Glutamatergic neuron (in vitro differentiated cells): ENCODE measurements around the gene TMPRSS6. TPM values are rescaled to one million over a fixed set of nuclear protein-coding genes. Genes with fewer than 3 reads are reported as not detected.

Experiments
- DNase-seq: peaks from one replicate; pipeline ENCODE4 v3.0.0; 2022
- H3K27ac Mint-ChIP-seq: one replicate; pipeline ENCODE4 v1.8.0; 2020; ENCODE audit warnings: mild to moderate bottlenecking, mixed read lengths, inconsistent platforms; ENCODE audit not compliant: unreplicated experiment
- H3K27me3 Mint-ChIP-seq: one replicate; pipeline ENCODE4 v1.8.0; 2020; ENCODE audit warnings: mild to moderate bottlenecking, moderate library complexity, mixed read lengths, inconsistent platforms; ENCODE audit not compliant: unreplicated experiment
- H3K36me3 Mint-ChIP-seq: one replicate; pipeline ENCODE4 v1.8.0; 2020; ENCODE audit warnings: mild to moderate bottlenecking, mixed read lengths, inconsistent platforms; ENCODE audit not compliant: unreplicated experiment
- H3K4me1 Mint-ChIP-seq: one replicate; pipeline ENCODE4 v1.8.0; 2020; ENCODE audit warnings: mild to moderate bottlenecking, low read depth, mixed read lengths, inconsistent platforms; ENCODE audit not compliant: unreplicated experiment
- H3K4me3 Mint-ChIP-seq: one replicate; pipeline ENCODE4 v1.8.0; 2020; ENCODE audit warnings: mild to moderate bottlenecking, mixed read lengths, inconsistent platforms; ENCODE audit not compliant: unreplicated experiment
- H3K9me3 Mint-ChIP-seq: one replicate; pipeline ENCODE4 v1.8.0; 2020; ENCODE audit warnings: mild to moderate bottlenecking, moderate library complexity, mixed read lengths, inconsistent platforms; ENCODE audit not compliant: unreplicated experiment
- total RNA-seq: library from RNA; stranded (reverse); fragmentation: NEBNext Ultra II Directional; extraction: Animal tissue kit (Norgen Biotek cat#: 25700); gene quantifications from one replicate; pipeline ENCODE4 v1.2.1, GENCODE V29; 2021; ENCODE audit not compliant: unreplicated experiment
- TF ChIP-seq, protein P1 (sequence below): fragments of 200-600 bp; sonication (generic); IDR thresholded peaks from one replicate; pipeline ENCODE4 v1.5.0; 2021; ENCODE audit not compliant: partially characterized antibody, unreplicated experiment

Gene TMPRSS6
- total RNA-seq, 1 donor from 2014 or later, result 0.12 TPM

GRCh38 chr22:37032134-37032534 lies 77.4 kb downstream of the TMPRSS6 start:
- no peak for DNase-seq
- Mint-ChIP-seq H3K9me3 (peaks cover 2% of the 10 kb centered on the region), H3K36me3 (no peaks in the 10 kb centered on the region), H3K4me3 (no peak overlapping the region), H3K4me1 (no peaks in the 10 kb centered on the region), H3K27me3 (peaks cover 2% of the 10 kb centered on the region), H3K27ac (no peak overlapping the region)
- TF ChIP-seq, protein P1, sequence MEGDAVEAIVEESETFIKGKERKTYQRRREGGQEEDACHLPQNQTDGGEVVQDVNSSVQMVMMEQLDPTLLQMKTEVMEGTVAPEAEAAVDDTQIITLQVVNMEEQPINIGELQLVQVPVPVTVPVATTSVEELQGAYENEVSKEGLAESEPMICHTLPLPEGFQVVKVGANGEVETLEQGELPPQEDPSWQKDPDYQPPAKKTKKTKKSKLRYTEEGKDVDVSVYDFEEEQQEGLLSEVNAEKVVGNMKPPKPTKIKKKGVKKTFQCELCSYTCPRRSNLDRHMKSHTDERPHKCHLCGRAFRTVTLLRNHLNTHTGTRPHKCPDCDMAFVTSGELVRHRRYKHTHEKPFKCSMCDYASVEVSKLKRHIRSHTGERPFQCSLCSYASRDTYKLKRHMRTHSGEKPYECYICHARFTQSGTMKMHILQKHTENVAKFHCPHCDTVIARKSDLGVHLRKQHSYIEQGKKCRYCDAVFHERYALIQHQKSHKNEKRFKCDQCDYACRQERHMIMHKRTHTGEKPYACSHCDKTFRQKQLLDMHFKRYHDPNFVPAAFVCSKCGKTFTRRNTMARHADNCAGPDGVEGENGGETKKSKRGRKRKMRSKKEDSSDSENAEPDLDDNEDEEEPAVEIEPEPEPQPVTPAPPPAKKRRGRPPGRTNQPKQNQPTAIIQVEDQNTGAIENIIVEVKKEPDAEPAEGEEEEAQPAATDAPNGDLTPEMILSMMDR, result no peak

DNA sequence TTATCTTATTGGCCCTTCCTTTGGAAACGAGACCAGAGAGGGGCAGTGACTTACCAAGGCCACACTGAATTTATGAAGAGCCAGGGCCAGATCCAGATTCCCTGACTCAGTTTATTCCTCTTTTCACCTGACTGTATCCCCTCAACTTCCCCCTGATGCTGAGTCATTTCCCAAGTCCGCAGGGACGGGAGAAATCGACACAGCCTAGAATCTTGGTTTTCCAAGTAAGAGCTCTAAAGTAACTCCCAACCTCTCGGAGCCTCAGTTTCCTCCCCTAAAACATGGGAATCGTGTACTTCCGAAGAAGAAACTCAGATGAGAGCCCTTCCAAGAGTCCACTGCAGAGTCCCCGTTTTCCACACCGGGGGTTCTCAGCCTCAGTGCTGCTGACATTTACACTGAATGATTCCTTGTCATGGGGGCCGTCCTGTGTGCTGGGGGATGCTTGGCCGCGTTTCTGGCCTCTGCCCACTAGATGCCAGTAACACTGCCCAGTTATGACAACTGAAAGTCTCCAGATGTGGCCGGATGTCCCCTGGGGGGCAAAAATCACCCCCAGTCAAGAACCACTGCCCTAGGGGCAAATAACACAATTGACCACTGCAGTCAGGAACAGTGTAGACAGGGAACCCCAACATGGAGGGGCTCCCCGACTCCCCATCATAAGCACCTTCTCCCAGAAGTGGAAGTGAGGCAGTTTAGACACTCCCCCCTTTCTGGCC lies 78.8 kb downstream of the TMPRSS6 start:
- Mint-ChIP-seq H3K4me1 (no peaks in the 10 kb centered on the region), H3K27ac (no peak overlapping the region), H3K4me3 (no peak overlapping the region), H3K27me3 (peaks cover 2% of the 10 kb centered on the region), H3K9me3 (peaks cover 4% of the 10 kb centered on the region), H3K36me3 (no peaks in the 10 kb centered on the region)
- TF ChIP-seq, protein P1, result no peak
- no peak for DNase-seq

DNA sequence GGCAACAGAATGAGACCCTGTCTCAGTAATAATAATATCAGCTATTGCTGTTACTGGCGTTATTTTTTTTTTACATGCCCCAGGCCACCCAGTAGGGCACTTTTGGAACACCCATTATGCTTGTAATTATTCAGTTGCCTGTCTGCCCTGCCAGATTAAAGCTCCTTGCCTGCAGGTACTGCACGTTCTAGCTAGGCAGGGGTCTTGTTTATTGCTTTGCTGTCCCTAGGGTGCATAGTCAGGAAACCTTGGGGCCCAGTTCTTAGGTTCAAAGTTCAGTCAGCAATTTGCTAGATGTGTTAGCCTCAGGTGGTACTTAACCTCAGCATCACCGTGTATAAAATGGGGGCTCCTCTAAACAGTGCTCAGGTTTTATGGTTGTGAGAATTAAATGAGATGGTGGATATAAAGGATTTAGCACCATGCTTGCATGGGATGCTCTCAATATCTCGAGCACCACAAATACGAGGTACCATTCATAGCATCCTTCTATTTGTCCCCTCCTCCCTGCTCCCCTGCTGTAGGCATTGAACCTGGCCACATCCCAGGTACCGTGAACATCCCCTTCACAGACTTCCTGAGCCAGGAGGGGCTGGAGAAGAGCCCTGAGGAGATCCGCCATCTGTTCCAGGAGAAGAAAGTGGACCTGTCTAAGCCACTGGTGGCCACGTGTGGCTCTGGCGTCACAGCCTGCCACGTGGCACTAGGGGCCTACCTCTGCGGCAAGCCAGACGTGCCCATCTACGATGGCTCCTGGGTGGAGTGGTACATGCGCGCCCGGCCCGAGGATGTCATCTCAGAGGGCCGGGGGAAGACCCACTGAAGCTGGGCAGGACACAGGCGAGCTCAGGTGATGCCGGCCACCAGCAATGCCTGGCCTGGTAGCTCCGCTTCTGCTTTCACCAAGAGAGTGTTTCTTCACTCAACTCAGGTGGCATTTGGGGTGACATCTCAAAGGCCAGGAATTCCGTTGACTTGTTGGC lies 80.5 kb downstream of the TMPRSS6 start:
- no peak overlapping the region for H3K27ac Mint-ChIP-seq
- H3K4me1 Mint-ChIP-seq, result no peaks in the 10 kb centered on the region

DNA sequence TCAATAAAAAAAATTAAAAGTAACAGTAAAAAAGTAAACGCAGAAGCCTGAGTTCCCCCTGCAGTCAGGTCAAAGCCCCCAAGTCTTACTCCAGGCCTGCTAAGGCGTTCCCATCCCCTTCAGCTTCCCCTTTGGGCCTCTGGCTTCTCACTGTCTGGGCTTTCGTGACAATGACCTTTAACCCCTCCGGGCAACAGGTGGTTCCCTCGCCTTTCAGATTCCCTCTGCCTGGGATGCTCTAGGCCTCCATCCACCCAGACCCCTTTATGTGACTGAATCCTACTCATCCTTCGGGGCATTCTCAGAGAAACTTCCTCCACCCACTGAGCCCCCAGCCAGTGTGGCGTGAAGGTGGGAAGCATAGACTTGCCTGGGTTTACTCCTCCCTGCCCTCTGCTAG lies 82.0 kb downstream of the TMPRSS6 start:
- H3K4me1 Mint-ChIP-seq, result no peaks in the 10 kb centered on the region
- DNase-seq, result no peak

More for the DNA sequence above, 80.5 kb downstream of the TMPRSS6 start:
- Mint-ChIP-seq H3K27me3 (peaks cover 2% of the 10 kb centered on the region), H3K4me3 (no peak overlapping the region), H3K36me3 (no peaks in the 10 kb centered on the region), H3K9me3 (peaks cover 4% of the 10 kb centered on the region)
- TF ChIP-seq, protein P1, result no peak
- no peak for DNase-seq

More for the DNA sequence above, 82.0 kb downstream of the TMPRSS6 start:
- Mint-ChIP-seq H3K9me3 (peaks cover 2% of the 10 kb centered on the region), H3K27ac (no peak overlapping the region), H3K4me3 (no peak overlapping the region), H3K27me3 (peaks cover 2% of the 10 kb centered on the region), H3K36me3 (no peaks in the 10 kb centered on the region)
- TF ChIP-seq, protein P1, result no peak
